GM19438 (cell line): Measurements from ENCODE around the gene S100P.
"Not testable (repeated sequence)": the region's sequence is repeated elsewhere in the genome, so short reads cannot be mapped to it uniquely, and the experiment has no call there.

Experiments used
- ATAC-seq: cut with Tn5 transposase; IDR thresholded peaks from one replicate; pipeline ENCODE4 v1.9.1; 2021; ENCODE audit warnings: low read depth; ENCODE audit not compliant: unreplicated experiment

S100P gene

GRCh38 chr4:6672541-6673190, 21.0 kb upstream of the S100P start:
- ATAC-seq = not testable (repeated sequence)

DNA sequence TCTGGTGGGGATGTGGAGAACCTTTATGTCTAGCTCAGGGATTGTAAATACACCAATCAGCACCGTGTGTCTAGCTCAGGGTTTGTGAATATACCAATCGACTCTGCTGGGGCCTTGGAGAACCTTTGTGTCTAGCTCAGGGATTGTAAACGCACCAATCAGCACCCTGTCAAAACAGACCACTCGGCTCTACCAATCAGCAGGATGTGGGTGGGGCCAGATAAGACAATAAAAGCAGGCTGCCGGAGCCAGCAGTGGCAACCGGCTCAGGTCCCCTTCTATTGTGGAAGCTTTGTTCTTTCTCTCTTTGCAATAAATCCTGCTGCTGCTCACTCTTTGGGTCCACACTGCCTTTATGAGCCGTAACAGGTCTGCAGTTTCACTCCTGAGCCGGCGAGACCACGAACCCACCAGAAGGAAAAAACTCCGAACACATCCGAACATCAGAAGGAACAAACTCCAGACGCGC, 20.5 kb upstream of the S100P start:
- not testable (repeated sequence) for ATAC-seq

DNA sequence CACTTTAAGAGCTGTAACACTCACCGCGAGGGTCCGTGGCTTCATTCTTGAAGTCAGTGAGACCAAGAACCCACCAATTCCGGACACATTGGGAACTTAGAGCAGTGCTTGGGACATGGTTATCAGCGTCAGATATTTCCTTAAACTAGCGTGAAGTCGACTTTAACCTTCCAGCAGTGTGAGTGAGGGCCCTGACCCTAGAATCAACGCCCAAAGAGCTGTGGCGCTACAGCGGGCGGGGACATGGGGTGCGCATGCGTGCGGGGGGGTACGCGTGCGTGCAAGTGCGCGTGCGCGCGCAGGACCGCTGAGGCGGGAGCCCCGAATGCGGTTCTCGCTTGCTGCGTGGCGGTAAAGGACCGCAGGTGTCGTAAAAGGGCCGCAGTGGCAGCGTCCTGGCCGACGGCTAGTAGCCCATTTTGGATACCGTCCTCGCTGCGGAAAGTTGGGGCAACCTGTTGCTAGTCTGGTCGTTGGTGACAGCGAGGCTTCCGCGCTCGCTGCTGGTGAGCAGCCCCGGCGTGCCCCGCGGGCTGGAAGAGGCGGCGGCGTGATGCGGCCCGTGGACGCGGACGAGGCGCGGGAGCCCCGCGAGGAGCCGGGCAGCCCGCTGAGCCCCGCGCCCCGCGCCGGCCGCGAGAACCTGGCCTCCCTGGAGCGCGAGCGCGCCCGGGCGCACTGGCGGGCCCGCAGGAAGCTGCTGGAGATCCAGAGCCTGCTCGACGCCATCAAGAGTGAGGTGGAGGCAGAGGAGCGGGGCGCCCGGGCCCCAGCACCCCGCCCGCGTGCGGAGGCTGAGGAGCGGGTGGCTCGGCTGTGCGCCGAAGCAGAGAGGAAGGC, 19.8 kb upstream of the S100P start:
- ATAC-seq = peak; percentile 64

- ATAC-seq = peak; percentile 47
These were observed 19.1 kb upstream of the S100P start for GRCh38 chr4:6674500-6675149.

DNA sequence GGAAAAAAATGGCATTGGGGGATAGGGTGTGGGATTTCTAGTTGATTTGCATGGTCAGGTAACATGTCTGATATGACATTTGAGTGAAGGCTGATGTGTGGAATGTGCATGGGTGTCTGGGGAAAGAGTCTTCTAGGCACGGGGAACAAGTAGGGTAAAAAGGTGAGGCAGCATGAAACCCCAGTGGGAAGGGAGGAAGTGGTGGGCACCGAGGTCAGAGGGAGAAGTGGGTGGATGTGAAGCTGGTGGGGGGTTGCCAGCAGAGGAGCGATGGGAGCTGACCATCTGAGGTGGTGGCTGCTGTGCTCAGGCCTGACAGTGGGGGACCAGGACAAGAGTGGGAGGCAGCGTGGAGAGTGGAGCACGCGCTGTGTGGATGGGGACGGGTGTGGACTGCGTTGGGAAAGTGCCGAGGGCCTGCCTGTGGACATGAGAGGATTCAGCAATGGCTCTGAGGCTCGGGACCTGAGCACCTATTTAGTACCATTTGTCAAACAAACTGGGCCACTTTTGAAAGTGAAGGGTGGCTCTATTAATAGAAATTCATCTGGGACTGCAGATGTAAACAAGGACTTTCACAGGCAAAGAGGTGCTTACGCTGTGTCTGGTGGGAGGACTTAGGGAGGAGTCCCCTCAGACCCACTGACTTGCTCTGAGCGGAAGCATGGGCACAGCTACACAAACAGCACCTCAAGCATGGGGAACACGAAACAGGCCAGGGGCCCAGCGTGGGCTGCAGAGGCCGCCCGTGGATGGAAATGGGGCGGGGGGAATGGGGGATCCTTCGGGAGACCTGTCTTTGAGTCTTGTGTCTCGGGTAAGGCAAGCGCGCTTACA, 16.7 kb upstream of the S100P start:
- ATAC-seq = no peak

- ATAC-seq = no peak
These were observed 13.2 kb upstream of the S100P start for GRCh38 chr4:6680372-6681034.

DNA sequence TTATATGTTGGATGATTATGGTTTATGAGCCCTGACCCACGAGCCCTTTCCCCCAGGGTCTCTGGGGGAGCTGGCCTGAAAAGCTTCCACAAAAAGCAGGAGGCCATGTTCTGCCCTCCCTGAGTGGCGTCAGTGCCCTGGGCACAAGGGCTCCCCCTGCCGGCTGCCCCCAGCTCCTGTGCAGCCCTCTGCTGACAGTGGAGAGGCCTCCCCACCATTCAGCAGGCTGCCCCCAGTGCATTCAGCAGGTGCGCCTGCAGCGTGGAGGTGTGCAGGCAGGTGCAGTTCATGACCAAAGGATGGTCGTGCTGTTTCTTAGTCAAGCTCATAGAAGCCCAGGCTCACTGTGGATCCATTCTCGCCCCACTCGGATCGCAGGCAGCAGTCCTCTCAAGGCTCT, 12.5 kb upstream of the S100P start:
- ATAC-seq = no peak

DNA sequence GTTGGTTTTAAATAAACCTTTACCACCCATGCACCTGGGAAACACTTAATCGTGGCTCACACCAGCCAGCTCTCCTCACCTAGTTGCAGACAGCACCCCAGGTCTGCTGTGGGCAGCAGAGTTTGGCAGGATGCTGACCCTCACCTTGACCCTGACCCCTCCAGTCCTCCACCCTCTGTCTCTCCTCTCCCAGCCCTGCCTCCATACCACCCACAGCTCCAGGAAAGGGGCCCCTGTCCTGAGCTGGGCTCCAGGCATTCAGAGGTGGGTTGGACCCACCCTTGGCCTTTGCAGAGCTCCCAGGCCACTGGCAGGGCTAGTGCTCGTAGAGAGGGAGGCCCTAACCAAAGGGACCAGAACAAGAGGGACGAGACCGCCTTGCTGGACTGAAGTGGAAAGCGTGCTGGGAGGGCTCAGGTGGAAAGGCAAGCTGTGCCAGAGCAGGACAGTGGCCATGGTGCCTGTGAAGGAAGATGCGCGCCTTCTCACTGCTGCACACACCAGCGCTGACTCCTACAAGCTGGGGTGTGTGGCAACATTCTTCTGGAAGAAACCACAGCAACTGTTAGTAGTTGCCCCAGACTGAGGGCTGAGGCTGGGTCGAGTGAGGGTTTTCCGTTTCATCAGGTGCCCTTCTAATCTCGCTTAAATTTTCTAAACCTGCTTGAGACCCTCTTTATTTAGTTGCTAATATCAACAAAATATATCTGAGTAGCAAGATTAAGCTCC, 10.7 kb upstream of the S100P start:
- no peak for ATAC-seq

- no peak for ATAC-seq
These were observed 9.0 kb upstream of the S100P start for GRCh38 chr4:6684656-6685055.

- no peak for ATAC-seq
These were observed 7.4 kb upstream of the S100P start for GRCh38 chr4:6686104-6686787.

- no peak for ATAC-seq
These were observed 5.5 kb upstream of the S100P start for GRCh38 chr4:6687947-6688878.

GRCh38 chr4:6688879-6689505, 4.7 kb upstream of the S100P start:
- no peak for ATAC-seq

DNA sequence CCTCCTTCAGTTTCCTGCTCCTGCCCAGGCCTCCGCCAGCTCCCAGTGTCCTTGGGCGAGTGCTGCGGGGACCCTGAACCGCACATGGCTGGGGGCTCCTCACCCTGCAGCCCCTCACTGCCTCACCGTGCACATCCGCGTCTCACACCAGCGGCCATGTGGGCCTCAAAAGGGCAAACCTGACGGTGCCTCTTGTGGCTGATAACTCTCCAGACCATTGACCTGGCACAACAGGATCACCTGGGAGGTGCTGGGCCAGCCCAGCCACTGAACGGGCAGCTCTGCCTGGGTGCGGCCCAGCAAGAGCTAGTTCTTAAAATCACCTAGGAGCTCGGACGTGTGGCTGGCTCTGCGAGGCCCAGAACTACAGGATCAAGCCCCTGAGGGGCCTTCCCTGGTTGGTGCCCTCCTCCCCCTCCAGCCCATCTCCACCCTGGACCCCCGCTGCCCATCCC, 4.1 kb upstream of the S100P start:
- ATAC-seq = no peak

DNA sequence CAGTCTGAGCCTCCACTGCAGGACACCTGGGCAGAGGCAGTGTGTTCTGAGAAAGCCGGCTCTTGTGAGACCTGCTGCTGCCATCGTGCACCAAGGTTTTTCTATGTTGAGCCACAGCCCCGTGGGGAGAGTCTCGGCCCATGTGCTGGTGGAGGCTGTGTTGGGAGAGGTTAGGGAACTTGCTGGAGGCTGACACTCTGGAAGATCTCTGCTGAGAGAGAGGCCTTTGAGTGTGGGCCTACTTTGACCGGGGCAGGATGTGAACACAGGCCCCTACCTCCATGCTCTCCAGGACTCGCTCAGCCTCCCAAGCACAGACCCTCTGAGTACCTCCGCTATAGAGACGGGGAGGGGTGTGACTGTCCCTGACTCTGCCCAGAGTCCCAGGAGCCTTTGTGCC, 1.3 kb upstream of the S100P start:
- ATAC-seq = no peak

DNA sequence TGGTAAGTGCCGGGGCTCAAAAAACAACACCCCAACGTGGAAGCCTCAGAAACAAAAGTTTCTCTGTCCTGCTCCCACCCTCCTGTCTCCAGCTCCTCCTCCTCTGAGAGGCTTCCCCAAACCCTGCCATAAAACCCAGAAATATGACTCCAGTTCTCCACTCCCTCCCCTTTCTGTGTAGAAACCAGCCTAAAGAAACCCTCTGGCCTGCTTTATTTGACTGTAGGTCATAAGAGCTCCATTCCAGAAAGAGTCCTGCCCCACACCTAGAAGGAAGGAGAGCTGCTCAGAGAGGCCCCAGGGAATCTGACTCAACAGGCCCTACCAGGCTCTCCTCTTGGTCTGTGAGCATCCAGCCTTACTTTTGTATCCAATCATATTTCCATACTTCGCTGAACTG, 872 bp upstream of the S100P start:
- no peak for ATAC-seq

GRCh38 chr4:6694177-6694901, 661 bp downstream of the S100P start:
- no peak for ATAC-seq
